NB4 (cell line): ENCODE measurements around the gene IGFBP5.
A peak's percentile ranks its signal among the peaks of the same experiment; 100 is the strongest.

Experiments
- DNase-seq: peaks from one replicate; pipeline ENCODE4 v3.0.0; 2010; ENCODE audit warnings: low read depth
- H3K4me3 ChIP-seq: one replicate; pipeline ENCODE4 v1.5.1; 2011; ENCODE audit warnings: mild to moderate bottlenecking, low read depth, low read length, moderate library complexity
- CTCF ChIP-seq: IDR thresholded peaks from one replicate; pipeline ENCODE4 v1.5.1; 2012; ENCODE audit warnings: low read depth, low read length
- MAX ChIP-seq: IDR thresholded peaks from 2 replicates; pipeline ENCODE4 v1.6.1; 2011; ENCODE audit warnings: low read depth, low read length
- MYC ChIP-seq: IDR thresholded peaks from 2 replicates; pipeline ENCODE4 v1.6.1; 2011; ENCODE audit warnings: low read depth, low read length
- POLR2A ChIP-seq: IDR thresholded peaks from 2 replicates; pipeline ENCODE4 v1.6.1; 2011; ENCODE audit warnings: mild to moderate bottlenecking; ENCODE audit not compliant: insufficient read length; ENCODE audit errors: extremely low read depth

The IGFBP5 gene

GRCh38 chr2:216736326-216736725, 41.0 kb upstream of the IGFBP5 start:
- no peak for DNase-seq
- no peak for TF ChIP-seq MAX
- no peak for TF ChIP-seq CTCF
- TF ChIP-seq MYC, result no peak
- no peak for TF ChIP-seq POLR2A
- H3K4me3 ChIP-seq, result no peak overlapping the region

- no peak for DNase-seq
- no peak overlapping the region for H3K4me3 ChIP-seq
- TF ChIP-seq MYC, result no peak
- TF ChIP-seq MAX, result no peak
- no peak for TF ChIP-seq CTCF
- TF ChIP-seq POLR2A, result no peak
Measured at GRCh38 chr2:216735668-216736067, 40.3 kb upstream of the IGFBP5 start.

- TF ChIP-seq CTCF, result no peak
- no peak for TF ChIP-seq MYC
- no peak for TF ChIP-seq MAX
- TF ChIP-seq POLR2A, result no peak
- DNase-seq, result no peak
- H3K4me3 ChIP-seq, result no peak overlapping the region
Measured at GRCh38 chr2:216735086-216735485, 39.7 kb upstream of the IGFBP5 start.

- no peak overlapping the region for H3K4me3 ChIP-seq
- TF ChIP-seq MYC, result no peak
- TF ChIP-seq POLR2A, result no peak
- DNase-seq, result peak; percentile 10
Measured at GRCh38 chr2:216733046-216733445, 37.7 kb upstream of the IGFBP5 start.

- H3K4me3 ChIP-seq, result no peak overlapping the region
- no peak for TF ChIP-seq CTCF
- TF ChIP-seq MYC, result no peak
- TF ChIP-seq POLR2A, result no peak
- no peak for TF ChIP-seq MAX
- DNase-seq, result no peak
Measured at GRCh38 chr2:216732334-216732733, 37.0 kb upstream of the IGFBP5 start.

- TF ChIP-seq MYC (no peak), MAX (no peak), POLR2A (no peak), CTCF (no peak)
- no peak overlapping the region for H3K4me3 ChIP-seq
- DNase-seq, result no peak
Measured at GRCh38 chr2:216731465-216731864, 36.1 kb upstream of the IGFBP5 start.
